SU-DHL-6 (cell line): Measurements from ENCODE around the gene OR2T27.

Experiments
- EZH2phosphoT487 ChIP-seq: fragments of 200-600 bp; sonication (generic), shearing (Covaris generic); conservative IDR thresholded peaks from 2 replicates; pipeline ENCODE4 v1.6.1; 2018; ENCODE audit warnings: mild to moderate bottlenecking, antibody characterized with exemption, low read length, moderate library complexity, mixed read lengths
- TF ChIP-seq, protein P1 (sequence below): fragments of 200-600 bp; sonication (generic); IDR thresholded peaks from one replicate; pipeline ENCODE4 v1.5.1; 2017; ENCODE audit warnings: antibody characterized with exemption, mild to moderate bottlenecking, low read length, moderate library complexity; ENCODE audit not compliant: insufficient read depth, poor library complexity, severe bottlenecking

DNA sequence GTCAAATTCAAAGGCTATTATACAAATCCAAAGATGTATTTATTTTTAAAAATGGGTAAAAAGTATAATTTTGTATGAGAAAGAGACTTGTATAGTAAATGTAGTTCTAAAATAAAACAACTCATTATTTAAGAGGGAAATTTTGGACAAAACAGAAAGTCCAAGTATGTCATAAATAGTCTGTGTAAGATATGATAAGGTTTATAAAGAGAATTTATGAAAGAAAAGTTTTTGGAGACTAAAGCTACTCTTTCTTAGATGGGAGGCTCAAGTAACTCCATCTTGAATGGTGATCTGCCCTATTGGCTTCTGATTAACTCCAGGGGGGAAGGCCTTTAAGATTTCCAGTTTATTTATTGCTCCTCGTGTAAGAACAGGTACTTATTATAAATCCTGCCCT, 14.7 kb upstream of the OR2T27 start:
- TF ChIP-seq, protein P1, sequence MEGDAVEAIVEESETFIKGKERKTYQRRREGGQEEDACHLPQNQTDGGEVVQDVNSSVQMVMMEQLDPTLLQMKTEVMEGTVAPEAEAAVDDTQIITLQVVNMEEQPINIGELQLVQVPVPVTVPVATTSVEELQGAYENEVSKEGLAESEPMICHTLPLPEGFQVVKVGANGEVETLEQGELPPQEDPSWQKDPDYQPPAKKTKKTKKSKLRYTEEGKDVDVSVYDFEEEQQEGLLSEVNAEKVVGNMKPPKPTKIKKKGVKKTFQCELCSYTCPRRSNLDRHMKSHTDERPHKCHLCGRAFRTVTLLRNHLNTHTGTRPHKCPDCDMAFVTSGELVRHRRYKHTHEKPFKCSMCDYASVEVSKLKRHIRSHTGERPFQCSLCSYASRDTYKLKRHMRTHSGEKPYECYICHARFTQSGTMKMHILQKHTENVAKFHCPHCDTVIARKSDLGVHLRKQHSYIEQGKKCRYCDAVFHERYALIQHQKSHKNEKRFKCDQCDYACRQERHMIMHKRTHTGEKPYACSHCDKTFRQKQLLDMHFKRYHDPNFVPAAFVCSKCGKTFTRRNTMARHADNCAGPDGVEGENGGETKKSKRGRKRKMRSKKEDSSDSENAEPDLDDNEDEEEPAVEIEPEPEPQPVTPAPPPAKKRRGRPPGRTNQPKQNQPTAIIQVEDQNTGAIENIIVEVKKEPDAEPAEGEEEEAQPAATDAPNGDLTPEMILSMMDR, result no peak
- no peak for TF ChIP-seq EZH2phosphoT487
